GM08714 (cell line): ENCODE results near the gene ETS1.

Experiments
- H3K4me3 ChIP-seq: fragments of 200-500 bp; sonication (Bioruptor generic); 2 replicates; pipeline ENCODE4 v1.5.1; 2014; ENCODE audit warnings: mild to moderate bottlenecking, low read length, inconsistent platforms
- ZNF274 ChIP-seq: IDR thresholded peaks from 2 replicates; pipeline ENCODE4 v1.6.1; 2012; ENCODE audit warnings: mild to moderate bottlenecking, low read depth, low read length

ETS1 gene

DNA sequence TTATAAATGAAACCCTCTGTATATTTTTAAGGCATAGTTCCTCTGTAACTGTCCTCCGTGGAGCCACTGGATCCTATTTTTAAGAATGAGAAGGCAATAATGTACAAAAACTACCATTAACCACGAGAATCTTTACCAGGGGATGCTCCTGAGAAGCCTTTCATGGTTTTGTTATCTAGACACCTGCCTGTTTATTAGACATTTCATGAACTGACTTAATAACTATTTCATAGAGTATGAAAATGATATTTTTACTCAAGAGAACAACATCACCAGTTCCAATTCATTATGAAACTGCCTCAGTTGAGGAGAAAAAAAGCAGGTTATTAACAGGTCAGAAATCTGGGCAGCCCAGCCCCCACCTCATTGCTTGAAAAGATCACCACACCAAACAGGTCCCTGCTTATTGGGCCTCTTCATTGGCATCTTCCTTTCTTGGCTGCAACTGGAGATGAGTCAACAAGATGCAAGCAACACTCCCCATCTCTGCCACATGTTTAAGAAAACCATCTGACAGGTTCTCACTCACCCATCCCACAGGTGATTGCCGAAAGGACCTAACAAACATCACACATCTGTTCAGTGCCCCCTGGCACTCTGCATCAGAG lies 27.8 kb downstream of the ETS1 start:
- no peak overlapping the region for H3K4me3 ChIP-seq
- no peak for TF ChIP-seq ZNF274

DNA sequence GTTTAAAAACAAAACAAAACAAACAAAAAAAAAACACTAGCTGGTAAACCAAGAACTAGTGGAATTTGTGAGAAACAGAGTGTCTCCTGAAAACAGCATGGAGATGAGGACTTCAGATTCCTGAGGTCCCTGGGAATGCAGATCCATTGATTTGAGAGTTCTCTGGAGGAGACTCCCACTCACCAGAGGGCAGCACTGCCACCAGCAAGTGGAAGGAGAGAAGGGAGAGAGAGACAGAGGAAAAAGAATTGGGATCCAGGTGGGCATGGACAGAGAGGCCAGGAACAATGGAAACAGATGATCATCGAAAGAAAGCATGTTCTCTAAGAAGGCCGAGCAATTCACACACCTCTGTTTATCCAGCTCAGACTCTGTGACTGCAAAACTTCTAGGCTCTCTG lies 31.8 kb downstream of the ETS1 start:
- no peak overlapping the region for H3K4me3 ChIP-seq
- no peak for TF ChIP-seq ZNF274

DNA sequence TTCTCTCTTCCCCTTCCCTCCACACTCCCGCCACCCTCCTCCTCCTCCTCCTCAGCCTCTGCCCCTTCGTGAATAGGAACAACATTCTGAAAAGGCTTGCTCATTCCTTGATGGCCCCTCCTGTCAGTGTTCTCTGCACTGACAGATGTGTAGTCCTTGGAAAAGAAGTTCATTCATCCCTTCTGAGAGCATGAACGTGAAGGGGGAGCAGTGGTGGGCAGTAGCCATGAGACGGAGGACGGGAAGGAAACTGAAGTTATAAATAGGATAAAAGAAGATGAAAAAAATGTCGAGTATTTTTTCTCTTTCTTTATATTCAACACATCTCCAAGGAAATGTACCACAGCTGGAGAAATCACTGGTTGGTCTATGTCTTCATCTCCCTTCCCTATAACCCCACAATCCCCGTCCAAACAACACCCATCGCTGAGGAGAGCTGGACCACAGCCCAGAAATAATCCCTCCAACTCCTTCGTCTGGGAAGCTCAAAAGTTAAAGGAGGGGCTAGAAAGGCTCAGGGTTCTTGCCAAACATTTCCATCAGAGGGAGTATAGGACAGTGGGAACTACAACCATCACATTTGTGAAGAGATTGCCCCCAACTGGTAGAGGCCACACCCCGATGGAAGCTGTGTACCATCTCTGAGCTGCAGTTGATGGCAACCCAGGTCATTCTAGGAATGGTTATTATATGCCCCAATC lies 33.5 kb downstream of the ETS1 start:
- TF ChIP-seq ZNF274, result no peak
- H3K4me3 ChIP-seq, result peak overlapping the region; percentile 60; the same call in 1 of the 2 replicates

DNA sequence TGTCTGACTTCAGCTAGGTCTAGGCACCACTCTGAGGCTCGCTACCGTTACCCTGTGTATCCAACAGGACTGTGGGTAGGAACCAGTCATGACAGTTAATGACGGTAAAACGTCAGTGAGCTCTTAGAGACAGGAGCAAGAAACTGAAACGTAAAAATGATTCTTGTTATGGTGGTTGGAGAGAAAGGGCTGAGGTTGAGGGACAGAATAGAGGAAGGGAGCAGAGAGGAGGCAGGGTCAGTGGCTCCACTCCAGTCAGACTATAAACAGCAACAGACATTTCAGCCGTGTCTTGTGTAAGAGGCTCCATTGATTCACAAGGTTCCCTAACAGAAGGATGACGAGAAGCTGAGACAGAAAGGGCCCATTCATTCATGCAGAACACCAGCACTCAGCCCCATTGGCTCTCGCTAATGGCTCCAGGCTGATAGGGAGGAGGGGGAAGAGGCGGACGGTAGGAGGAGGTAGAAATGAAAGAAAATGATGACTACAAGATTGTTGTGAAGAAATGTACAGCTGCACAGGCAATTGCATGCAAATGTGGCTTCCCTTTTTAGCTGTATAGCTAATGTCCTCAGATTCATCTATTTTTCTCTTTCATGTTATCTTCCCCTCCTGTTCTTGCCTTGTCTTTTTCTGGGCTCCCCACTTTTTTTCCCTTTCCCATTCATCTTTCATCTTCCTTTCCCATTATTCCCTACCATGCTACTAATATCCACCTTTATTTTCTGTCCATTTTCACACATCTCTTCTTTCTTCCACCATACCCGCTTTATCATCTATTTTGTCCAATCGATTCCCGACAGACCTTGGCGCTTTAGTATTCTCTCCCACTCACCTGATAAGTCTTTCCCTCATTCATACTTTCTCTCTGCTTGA lies 34.3 kb downstream of the ETS1 start:
- TF ChIP-seq ZNF274, result no peak
- H3K4me3 ChIP-seq, result peak overlapping the region; percentile 60; the same call in 1 of the 2 replicates

DNA sequence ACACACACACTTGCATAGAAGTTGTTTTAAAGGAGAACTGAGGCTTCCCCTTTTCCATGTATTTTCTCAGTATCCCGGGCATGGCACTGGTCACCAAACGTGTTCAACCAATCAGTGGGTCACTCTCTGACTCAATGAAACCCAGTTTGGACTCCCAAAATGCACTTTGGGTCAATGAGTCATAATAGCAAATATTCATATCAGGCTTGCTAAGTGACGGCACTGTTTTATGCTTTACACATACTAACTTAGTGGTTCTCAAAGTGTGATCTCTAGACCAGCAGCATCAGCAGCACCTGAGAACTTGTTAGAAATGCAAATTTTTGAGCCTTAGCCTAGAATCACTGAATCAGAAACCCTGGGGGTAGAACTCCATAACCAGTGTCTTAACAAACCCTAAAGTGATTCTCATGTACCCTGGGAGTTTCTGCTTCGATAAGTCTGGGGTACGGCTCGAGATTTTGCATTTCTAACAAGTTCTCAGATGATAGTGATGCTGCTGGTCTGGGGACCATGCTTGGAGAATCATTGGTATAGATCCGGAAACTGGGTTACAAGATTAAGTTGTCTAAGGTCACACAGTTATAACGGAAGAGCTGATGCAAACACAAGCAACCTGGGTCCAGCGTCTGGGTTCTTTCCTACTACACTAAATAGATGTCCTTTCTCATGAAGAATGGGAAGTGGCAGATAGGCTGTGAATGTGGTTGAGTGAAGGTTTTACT lies 35.6 kb downstream of the ETS1 start:
- TF ChIP-seq ZNF274, result no peak
- no peak overlapping the region; the same call in 1 of the 2 replicates for H3K4me3 ChIP-seq

DNA sequence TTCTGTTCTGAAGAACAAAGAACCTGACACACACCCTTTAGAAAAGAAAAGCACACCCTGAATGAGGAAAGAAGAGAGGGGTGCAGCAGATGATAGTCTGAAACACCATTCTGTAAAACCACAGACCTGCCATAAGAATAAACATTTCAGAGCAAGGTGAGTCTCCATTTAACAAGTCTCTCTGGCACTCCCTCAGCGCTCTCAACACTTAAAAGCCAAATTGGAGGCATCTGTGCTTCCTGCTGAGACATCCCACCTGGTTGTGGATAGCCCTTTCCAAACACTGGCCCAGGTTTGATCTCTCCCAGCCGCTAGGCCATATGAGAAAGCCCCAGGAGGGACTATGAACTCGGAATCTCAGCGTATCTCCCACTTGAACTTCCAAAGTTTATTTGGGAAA lies 36.3 kb downstream of the ETS1 start:
- TF ChIP-seq ZNF274, result no peak
- peak overlapping the region; percentile 37; the same call in 1 of the 2 replicates for H3K4me3 ChIP-seq

DNA sequence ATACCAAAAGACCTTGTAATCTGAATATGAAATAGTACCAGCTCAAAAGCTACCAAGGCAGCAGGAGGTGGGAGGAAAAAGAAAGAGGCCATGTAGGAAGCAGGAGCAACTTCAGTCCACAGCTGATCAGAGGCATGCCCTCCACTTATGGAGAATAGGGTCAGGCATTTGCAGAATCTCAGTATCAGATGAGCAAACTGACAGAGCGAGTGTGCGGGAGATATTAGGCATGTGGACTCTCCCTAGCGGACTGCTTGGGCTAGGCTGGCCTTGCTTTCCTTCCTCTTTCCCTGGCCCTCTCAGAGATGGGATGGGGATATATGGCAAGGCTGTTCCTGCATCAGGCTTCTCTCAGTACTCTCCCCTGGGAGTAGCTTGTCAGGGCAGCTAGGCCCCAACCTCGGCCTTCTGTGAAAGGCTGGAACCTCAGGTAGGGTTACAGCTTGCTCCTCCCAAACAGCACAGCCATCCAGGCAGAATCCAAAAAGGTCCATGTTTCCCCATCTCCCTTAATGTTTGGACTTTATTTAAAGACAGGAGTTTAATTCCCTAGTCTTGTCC lies 37.0 kb downstream of the ETS1 start:
- TF ChIP-seq ZNF274, result no peak
- no peak overlapping the region for H3K4me3 ChIP-seq

DNA sequence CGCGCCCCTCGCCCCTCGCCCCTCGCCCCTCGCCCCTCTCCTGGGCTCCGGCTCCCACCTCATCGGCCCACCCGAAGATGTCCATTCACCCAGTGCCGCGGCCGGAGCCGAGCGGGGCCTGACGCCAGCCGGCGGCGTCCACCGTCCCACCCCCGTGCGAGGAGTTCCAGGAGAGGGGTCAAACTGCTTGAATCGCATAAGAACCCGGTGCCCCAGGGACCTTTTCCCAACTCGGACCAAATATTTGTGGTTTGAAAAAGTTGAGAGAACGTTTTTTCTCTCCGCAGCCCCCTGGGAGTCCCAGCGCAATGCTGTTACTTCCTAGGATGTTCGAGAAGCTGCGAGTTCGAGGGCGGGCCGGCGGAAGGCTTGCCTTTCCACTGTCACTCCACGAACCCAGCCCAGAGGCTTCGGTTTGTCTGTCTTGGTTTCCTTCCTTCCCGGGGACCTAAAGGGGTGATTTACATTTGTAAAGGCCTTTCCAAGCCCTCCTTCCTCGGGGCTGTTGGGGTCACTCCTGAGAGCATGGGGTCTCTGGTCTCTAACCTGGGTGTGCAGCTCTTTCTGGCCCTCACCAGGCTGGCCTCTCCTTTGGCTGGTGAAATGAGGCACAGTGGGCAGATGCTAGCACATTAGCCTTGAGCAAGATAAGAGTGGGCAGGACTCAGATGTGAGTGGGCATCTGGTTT lies 38.0 kb downstream of the ETS1 start:
- no peak for TF ChIP-seq ZNF274
- no peak overlapping the region; the same call in 1 of the 2 replicates for H3K4me3 ChIP-seq

DNA sequence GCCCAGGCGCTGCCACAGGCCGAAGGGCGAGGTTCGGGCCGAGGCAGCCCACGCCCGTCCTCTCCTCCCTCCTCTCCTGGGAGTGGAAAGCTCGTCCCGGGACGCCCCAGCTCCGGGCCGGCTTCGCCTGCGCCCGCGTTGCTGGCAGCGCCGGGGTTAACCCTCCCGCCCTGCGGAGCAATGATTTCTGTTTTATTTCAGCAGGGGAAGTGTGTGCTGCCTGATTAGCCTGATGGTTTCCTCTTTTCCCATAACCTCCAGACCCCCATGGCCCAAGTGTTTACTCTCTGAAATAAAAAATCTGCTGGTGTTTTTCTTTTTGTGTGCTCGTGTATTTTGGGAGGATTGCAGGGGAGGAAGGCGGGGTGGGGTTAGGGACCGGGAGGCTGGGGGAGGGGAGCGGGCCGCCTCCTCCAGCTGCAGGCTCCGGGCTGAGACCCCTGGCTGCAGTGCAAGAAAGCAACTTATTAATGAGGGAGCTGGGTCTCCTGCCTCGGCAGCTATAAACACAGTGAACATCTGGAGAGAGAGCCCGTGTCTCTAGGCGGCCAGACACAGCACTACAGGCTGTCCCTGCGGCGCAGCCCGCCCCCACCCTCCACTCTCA lies 38.6 kb downstream of the ETS1 start:
- peak overlapping the region; percentile 34; the same call in 1 of the 2 replicates for H3K4me3 ChIP-seq
- TF ChIP-seq ZNF274, result no peak

DNA sequence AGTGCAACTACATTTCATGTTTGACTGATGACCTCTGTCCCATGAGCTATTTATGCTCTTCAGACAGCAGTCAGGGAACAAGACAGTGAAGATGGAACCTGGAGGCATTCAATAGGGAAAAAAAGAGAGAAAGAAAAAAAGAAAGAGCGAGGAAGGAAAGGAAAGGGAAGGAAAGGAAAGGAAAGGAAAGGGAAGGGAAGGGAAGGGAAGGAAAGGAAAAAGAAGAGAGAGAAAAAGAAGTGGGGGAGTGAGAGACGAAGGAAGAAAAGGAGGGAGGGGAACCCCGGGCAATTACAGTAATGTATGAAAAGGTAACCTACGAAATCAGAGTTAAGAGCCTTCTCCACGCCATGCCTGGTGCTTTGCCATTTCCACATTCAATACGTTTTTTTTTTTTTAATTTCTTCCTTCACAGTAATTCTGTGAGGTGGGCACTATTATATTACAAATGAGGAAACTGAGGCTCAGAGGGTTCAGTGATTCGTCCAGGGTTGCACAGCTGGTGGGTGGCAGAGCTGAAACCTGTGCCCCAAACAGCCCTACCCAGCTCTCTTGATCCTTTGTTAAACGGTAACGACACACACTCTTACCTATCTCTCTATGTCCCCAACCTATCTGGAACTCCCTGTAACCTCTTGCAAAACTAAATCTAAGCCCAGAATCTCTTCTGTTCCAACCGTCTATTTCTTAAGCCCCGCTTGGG lies 39.3 kb downstream of the ETS1 start:
- TF ChIP-seq ZNF274, result no peak
- H3K4me3 ChIP-seq, result peak overlapping the region; percentile 34; the same call in 1 of the 2 replicates

DNA sequence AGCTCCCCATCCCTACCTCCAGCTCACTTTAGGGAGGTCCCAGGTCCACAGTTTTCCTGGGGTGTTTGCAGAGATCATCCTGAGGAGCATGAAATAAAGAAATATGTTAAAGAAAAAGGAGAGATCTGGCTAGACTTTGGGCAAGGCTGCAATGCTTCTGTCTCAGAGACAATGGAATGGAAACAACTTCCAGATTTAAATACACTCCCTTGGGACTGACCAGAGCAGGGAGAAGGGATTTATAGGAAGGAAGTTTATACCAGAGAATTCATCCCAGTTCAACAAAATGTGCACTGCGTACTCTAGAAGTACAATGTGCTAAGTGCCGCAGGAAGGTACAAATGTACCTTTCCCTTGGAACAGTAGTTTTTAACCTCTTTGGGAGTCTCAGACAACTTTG lies 40.4 kb downstream of the ETS1 start:
- no peak overlapping the region for H3K4me3 ChIP-seq
- no peak for TF ChIP-seq ZNF274

DNA sequence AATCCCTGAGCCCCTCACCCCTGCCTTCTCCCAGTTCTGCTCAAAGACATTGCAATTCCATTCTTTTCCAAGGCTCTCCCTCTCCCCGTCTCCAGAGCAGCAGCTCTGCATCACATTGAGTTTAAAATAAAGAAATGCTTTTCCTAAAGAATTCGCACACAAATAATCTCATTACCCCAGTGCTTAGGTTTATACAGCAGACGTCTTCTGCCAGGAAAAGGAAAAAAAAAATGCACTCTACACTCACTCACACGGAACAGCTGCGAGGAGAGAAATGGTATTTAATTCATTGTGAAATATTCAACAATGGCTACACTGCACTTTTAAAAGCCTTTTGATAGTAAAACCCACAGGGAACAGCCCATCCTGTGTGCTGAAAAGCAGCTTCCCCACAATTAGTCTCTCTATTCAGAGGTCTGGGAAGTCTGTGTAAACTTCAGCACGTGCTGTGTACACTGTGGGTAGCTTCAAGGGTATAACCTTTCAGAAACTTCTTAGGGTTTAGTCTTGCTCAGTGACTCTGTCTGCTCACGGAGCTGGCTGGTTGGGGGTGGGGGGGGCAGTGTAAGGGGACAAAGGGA lies 42.8 kb downstream of the ETS1 start:
- H3K4me3 ChIP-seq, result no peak overlapping the region
- no peak for TF ChIP-seq ZNF274
